CD14-positive monocyte (primary cell): ENCODE results near the gene ZNF783. TPM values are rescaled to one million over a fixed set of nuclear protein-coding genes. Genes with fewer than 3 reads are reported as not detected.

ENCODE experiments used
- DNase-seq, 3 donors: peaks; one replicate each; pipeline ENCODE4 v3.0.0-alpha.2; 2011 to 2022
- H2AFZ ChIP-seq: 2 replicates; pipeline ENCODE4 v1.6.0; 2012; ENCODE audit warnings: mild to moderate bottlenecking, low read depth, low read length, inconsistent platforms; ENCODE audit not compliant: insufficient read depth, poor library complexity, severe bottlenecking
- H3K27ac ChIP-seq, 2 donors: 1 replicate in 1 of 2; 2 replicates in 1 of 2; pipeline ENCODE4 v1.5.1; 2012 to 2013; ENCODE audit warnings: low read length in 2 of 2, control low read depth in 1 of 2, inconsistent platforms in 1 of 2, low read depth in 1 of 2, mild to moderate bottlenecking in 1 of 2
- H3K27me3 ChIP-seq, 2 donors: one replicate each; pipeline versions ENCODE4 v1.6.0 to v1.6.1; 2011 to 2013; ENCODE audit warnings: low read length in 2 of 2; ENCODE audit not compliant: control insufficient read depth in 2 of 2, insufficient read depth in 2 of 2
- H3K36me3 ChIP-seq, 2 donors: replicated peaks in 1 of 2; 1 replicate in 1 of 2; 2 replicates in 1 of 2; pipeline versions ENCODE4 v1.5.1 to v1.6.1; 2012 to 2013; ENCODE audit warnings: low read length in 2 of 2, control low read depth in 1 of 2, inconsistent platforms in 1 of 2, mild to moderate bottlenecking in 1 of 2; ENCODE audit not compliant: insufficient read depth in 2 of 2, control insufficient read depth in 1 of 2
- H3K4me1 ChIP-seq, 2 donors: 1 replicate in 1 of 2; 2 replicates in 1 of 2; pipeline versions ENCODE4 v1.5.1 to v1.6.1; 2012 to 2013; ENCODE audit warnings: low read length in 2 of 2, control low read depth in 1 of 2, inconsistent platforms in 1 of 2, mild to moderate bottlenecking in 1 of 2, moderate library complexity in 1 of 2; ENCODE audit not compliant: insufficient read depth in 2 of 2, control insufficient read depth in 1 of 2
- H3K4me2 ChIP-seq: replicated peaks from 2 replicates; pipeline ENCODE3; 2012; ENCODE audit warnings: low read length, moderate library complexity, mild to moderate bottlenecking; ENCODE audit not compliant: poor library complexity, severe bottlenecking; ENCODE audit errors: extremely low read depth
- H3K4me3 ChIP-seq, 3 experiments: fragments of 200-600 bp in 1 of 3; sonication (generic) in 1 of 3; replicated peaks in 1 of 3; 1 replicate in 2 of 3; 2 replicates in 1 of 3; pipeline ENCODE4 v1.5.1; 2011 to 2013; ENCODE audit warnings: low read length in 3 of 3, mild to moderate bottlenecking in 3 of 3, control low read depth in 2 of 3, low read depth in 2 of 3, inconsistent platforms in 1 of 3, moderate library complexity in 1 of 3
- H3K79me2 ChIP-seq: 2 replicates; pipeline ENCODE4 v1.6.0; 2012; ENCODE audit warnings: mild to moderate bottlenecking, control low read depth, inconsistent platforms, low read length, moderate library complexity; ENCODE audit not compliant: insufficient read depth
- H3K9ac ChIP-seq: 2 replicates; pipeline ENCODE4 v1.6.0; 2017; ENCODE audit warnings: low read length, mild to moderate bottlenecking; ENCODE audit not compliant: insufficient read depth, poor library complexity, severe bottlenecking
- H3K9me3 ChIP-seq, 2 donors: replicated peaks in 1 of 2; 1 replicate in 1 of 2; 2 replicates in 1 of 2; pipeline versions ENCODE4 v1.5.1 to v1.6.1; 2012 to 2013; ENCODE audit warnings: low read length in 2 of 2, control low read depth in 1 of 2; ENCODE audit not compliant: control insufficient read depth in 1 of 2, insufficient read depth in 1 of 2
- H4K20me1 ChIP-seq: 2 replicates; pipeline ENCODE4 v1.6.0; 2012; ENCODE audit warnings: mild to moderate bottlenecking, low read length, control low read depth, moderate library complexity; ENCODE audit not compliant: insufficient read depth
- H3K27ac Mint-ChIP-seq, 7 donors: one replicate each; pipeline ENCODE4 v1.8.0; 2020; ENCODE audit warnings: mild to moderate bottlenecking in 7 of 7, mixed read lengths in 7 of 7, moderate library complexity in 6 of 7, inconsistent platforms in 2 of 7
- H3K27me3 Mint-ChIP-seq, 3 donors: one replicate each; pipeline ENCODE4 v1.8.0; 2021 to 2022; ENCODE audit warnings: low read depth in 3 of 3, mild to moderate bottlenecking in 3 of 3, mixed read lengths in 3 of 3, moderate library complexity in 3 of 3, inconsistent platforms in 1 of 3
- H3K36me3 Mint-ChIP-seq, 2 donors: one replicate each; pipeline ENCODE4 v1.8.0; 2020; ENCODE audit warnings: mixed read lengths in 2 of 2, inconsistent platforms in 1 of 2, mild to moderate bottlenecking in 1 of 2
- H3K4me1 Mint-ChIP-seq: one replicate; pipeline ENCODE4 v1.8.0; 2020; ENCODE audit warnings: mild to moderate bottlenecking, mixed read lengths
- H3K4me3 Mint-ChIP-seq, 2 donors: one replicate each; pipeline ENCODE4 v1.8.0; 2020; ENCODE audit warnings: mild to moderate bottlenecking in 2 of 2, mixed read lengths in 2 of 2, moderate library complexity in 1 of 2
- H3K9me3 Mint-ChIP-seq, 7 donors: one replicate each; pipeline ENCODE4 v1.8.0; 2020 to 2022; ENCODE audit warnings: mixed read lengths in 7 of 7, mild to moderate bottlenecking in 6 of 7, moderate library complexity in 6 of 7, inconsistent platforms in 2 of 7
- WGBS: methylation state at CpG from one replicate; pipeline ENCODE4 v1.1.5; 2013; ENCODE audit warnings: missing lambda C conversion rate; ENCODE audit not compliant: insufficient coverage; 5-methylcytosine and 5-hydroxymethylcytosine counted together
- intact Hi-C, 2 donors: fragments of 100-400 bp; cut with micrococcal nuclease; formaldehyde crosslinking; loops; one replicate each; pipeline versions ENCODE4 v1.15.0 to v1.15.1; 2023
- polyA plus RNA-seq, 3 donors: library from polyadenylated mRNA; depleted of rRNA in 1 of 3; unstranded in 2 of 3; stranded (reverse) in 1 of 3; fragments of 300-500 nt in 2 of 3; fragments of >200 nt in 1 of 3; fragmentation: Illumina TruSeq in 2 of 3; gene quantifications; 1 replicate in 2 of 3; 2 replicates in 1 of 3; pipeline ENCODE4 v1.2.3, GENCODE V29; 2012 to 2021
- TF ChIP-seq, protein P1 (sequence below): fragments of 200-600 bp; IDR thresholded peaks from one replicate; pipeline ENCODE4 v1.8.0; 2022; ENCODE audit warnings: antibody characterized with exemption, mild to moderate bottlenecking

The ZNF783 gene
- polyA plus RNA-seq, 3 donors = 1.2 to 16.7 (median 1.5) TPM

DNA sequence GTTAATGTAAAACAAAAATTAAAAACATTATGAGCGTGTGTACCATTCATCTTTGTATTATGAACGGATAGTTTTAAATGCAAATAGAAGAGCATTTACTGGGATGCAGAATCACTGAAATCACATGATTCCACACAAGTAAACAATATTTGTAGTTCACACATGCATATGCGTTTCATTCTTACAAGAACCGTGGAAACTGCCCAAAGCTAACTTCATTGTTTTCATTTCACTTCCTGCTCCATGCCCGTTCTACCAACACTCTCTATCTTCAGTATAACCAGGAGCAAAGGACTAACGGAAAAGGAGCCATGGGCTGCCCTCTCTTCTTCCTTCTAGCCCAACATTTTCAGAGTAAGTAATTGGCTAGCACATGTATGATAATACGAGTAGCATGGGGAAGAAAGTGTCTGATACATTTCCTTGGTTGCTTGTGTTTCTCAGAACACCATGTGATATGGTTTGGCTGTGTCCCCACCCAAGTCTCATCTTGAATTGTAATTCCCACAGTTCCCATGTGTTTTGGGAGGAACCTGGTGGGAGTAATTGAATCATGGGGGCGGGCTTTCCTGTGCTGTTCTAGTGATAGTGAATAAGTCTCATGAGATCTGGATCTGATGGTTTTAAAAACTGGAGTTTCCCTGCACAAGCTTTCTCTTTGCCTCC lies 38.8 kb downstream of the ZNF783 start:
- no peaks in the 10 kb centered on the region for H3K36me3 Mint-ChIP-seq
- Histone ChIP-seq H3K9me3 (peaks cover 0 to 8% of the 10 kb centered on the region in 2 donors), H2AFZ (no peak overlapping the region), H3K9ac (no peak overlapping the region), H3K79me2 (no peaks in the 10 kb centered on the region), H4K20me1 (no peaks in the 10 kb centered on the region), H3K4me1 (no peaks in the 10 kb centered on the region), H3K27me3 (no peaks in the 10 kb centered on the region), H3K4me2 (no peak overlapping the region), H3K4me3 (no peak overlapping the region), H3K27ac (no peak overlapping the region), H3K36me3 (no peaks in the 10 kb centered on the region)
- no peaks in the 10 kb centered on the region for H3K4me1 Mint-ChIP-seq
- DNase-seq = no peak
- peaks cover 0 to 10% (median 5%) of the 10 kb centered on the region in 3 donors for H3K27me3 Mint-ChIP-seq
- WGBS = 62% methylated on average over 3 of the region's 8 CpGs
- H3K4me3 Mint-ChIP-seq = no peak overlapping the region
- peaks cover 2 to 12% (median 8%) of the 10 kb centered on the region in 7 donors for H3K9me3 Mint-ChIP-seq
- no peak overlapping the region for H3K27ac Mint-ChIP-seq
- intact Hi-C loops = no loop called here
- TF ChIP-seq, protein P1, sequence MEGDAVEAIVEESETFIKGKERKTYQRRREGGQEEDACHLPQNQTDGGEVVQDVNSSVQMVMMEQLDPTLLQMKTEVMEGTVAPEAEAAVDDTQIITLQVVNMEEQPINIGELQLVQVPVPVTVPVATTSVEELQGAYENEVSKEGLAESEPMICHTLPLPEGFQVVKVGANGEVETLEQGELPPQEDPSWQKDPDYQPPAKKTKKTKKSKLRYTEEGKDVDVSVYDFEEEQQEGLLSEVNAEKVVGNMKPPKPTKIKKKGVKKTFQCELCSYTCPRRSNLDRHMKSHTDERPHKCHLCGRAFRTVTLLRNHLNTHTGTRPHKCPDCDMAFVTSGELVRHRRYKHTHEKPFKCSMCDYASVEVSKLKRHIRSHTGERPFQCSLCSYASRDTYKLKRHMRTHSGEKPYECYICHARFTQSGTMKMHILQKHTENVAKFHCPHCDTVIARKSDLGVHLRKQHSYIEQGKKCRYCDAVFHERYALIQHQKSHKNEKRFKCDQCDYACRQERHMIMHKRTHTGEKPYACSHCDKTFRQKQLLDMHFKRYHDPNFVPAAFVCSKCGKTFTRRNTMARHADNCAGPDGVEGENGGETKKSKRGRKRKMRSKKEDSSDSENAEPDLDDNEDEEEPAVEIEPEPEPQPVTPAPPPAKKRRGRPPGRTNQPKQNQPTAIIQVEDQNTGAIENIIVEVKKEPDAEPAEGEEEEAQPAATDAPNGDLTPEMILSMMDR = no peak

DNA sequence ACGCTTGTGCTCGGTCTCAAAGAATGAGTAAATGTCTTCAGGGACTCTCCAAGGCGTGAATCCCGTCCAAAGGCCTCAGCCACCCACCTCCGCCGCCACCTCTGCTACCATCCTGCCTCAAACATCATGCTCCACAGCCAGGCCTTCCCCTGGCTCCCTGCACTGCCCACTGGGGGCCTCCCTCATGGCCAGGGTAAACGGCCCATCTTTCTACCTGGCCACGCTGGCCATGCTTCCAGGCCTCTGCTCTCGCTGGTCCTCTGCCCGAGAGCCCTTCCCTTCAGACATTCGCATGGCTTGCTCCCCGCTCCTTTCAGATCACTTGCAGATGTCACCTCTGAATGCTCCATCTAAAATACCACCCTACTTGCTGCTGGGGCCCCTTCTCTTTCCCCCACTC lies 40.2 kb downstream of the ZNF783 start:
- Histone ChIP-seq H3K9ac (no peak overlapping the region), H2AFZ (no peak overlapping the region), H4K20me1 (no peaks in the 10 kb centered on the region), H3K4me3 (no peak overlapping the region), H3K9me3 (peaks cover 0 to 8% of the 10 kb centered on the region in 2 donors), H3K27me3 (no peaks in the 10 kb centered on the region), H3K4me2 (no peak overlapping the region), H3K36me3 (no peaks in the 10 kb centered on the region), H3K79me2 (no peaks in the 10 kb centered on the region), H3K27ac (no peak overlapping the region), H3K4me1 (no peaks in the 10 kb centered on the region)
- H3K9me3 Mint-ChIP-seq = peaks cover 5 to 14% (median 8%) of the 10 kb centered on the region in 7 donors
- no peak overlapping the region for H3K27ac Mint-ChIP-seq
- intact Hi-C loops = no loop called here
- no peak overlapping the region for H3K4me3 Mint-ChIP-seq
- DNase-seq = no peak
- H3K36me3 Mint-ChIP-seq = no peaks in the 10 kb centered on the region
- WGBS = 95% methylated on average over 12 of the region's 12 CpGs
- TF ChIP-seq, protein P1 = no peak
- H3K27me3 Mint-ChIP-seq = peaks cover 0 to 10% (median 5%) of the 10 kb centered on the region in 3 donors
- no peaks in the 10 kb centered on the region for H3K4me1 Mint-ChIP-seq
